HG03135 (cell line): ENCODE results near the gene ENPP6.

ENCODE experiments used
- ATAC-seq: cut with Tn5 transposase; IDR thresholded peaks from one replicate; pipeline ENCODE4 v1.9.1; 2021; ENCODE audit warnings: mild to moderate bottlenecking, moderate library complexity; ENCODE audit not compliant: unreplicated experiment

ENPP6 gene

GRCh38 chr4:184110452-184111224 is 107.0 kb downstream of the ENPP6 start:
- ATAC-seq = no peak

- no peak for ATAC-seq
These were observed 109.6 kb downstream of the ENPP6 start for GRCh38 chr4:184108006-184108501.

- ATAC-seq = no peak
These were observed 113.1 kb downstream of the ENPP6 start for GRCh38 chr4:184104419-184105101.

- ATAC-seq = no peak
These were observed 114.0 kb downstream of the ENPP6 start for GRCh38 chr4:184103527-184104264.

- ATAC-seq = no peak
These were observed 114.7 kb downstream of the ENPP6 start for GRCh38 chr4:184102927-184103326.

GRCh38 chr4:184102488-184102887 is 115.2 kb downstream of the ENPP6 start:
- no peak for ATAC-seq

- ATAC-seq = no peak
These were observed 116.0 kb downstream of the ENPP6 start for GRCh38 chr4:184101711-184102110.

- ATAC-seq = no peak
These were observed 117.3 kb downstream of the ENPP6 start for GRCh38 chr4:184100297-184100885.

- ATAC-seq = no peak
These were observed 118.1 kb downstream of the ENPP6 start for GRCh38 chr4:184099535-184099966.

- no peak for ATAC-seq
These were observed 118.7 kb downstream of the ENPP6 start for GRCh38 chr4:184099000-184099399.

GRCh38 chr4:184097815-184098214 is 119.9 kb downstream of the ENPP6 start:
- ATAC-seq = no peak

GRCh38 chr4:184097241-184097605 is 120.5 kb downstream of the ENPP6 start:
- ATAC-seq = peak; percentile 77

- no peak for ATAC-seq
These were observed 121.0 kb downstream of the ENPP6 start for GRCh38 chr4:184096561-184097240.

- no peak for ATAC-seq
These were observed 123.0 kb downstream of the ENPP6 start for GRCh38 chr4:184094532-184095159.

- no peak for ATAC-seq
These were observed 125.7 kb downstream of the ENPP6 start for GRCh38 chr4:184091986-184092385.

- ATAC-seq = no peak
These were observed 127.1 kb downstream of the ENPP6 start for GRCh38 chr4:184090571-184090970.

- no peak for ATAC-seq
These were observed 137.0 kb downstream of the ENPP6 start for GRCh38 chr4:184080674-184081073.

GRCh38 chr4:184074677-184075388 is 142.8 kb downstream of the ENPP6 start:
- no peak for ATAC-seq

GRCh38 chr4:184067931-184068554 is 149.6 kb downstream of the ENPP6 start:
- ATAC-seq = no peak
